ENCODE results near the gene OBSCN. TPM values are rescaled to one million over a fixed set of nuclear protein-coding genes. Genes with fewer than 3 reads are reported as not detected.

Gene OBSCN
- total and polyA plus RNA-seq, 2 experiments from 2014 or later, result 1.1 to 5.2 TPM

- H3K9me2 ChIP-seq (ENCODE audit: insufficient read depth), result no peaks in the 10 kb centered on the region
- in situ Hi-C loops (cut with MboI), result no loop called here
- H2AFZ ChIP-seq, result no peak overlapping the region
- WGBS, 2 experiments (ENCODE audit: low coverage in 1 of 2, low lambda C conversion rate in 2 of 2, missing lambda C conversion rate in 2 of 2), result 50% methylated on average over 4 of the region's 4 CpGs
- H3K36me3 ChIP-seq (ENCODE audit: low read depth), result no peaks in the 10 kb centered on the region
- no peak for TF ChIP-seq EZH2 (IDR thresholded peaks at IDR 0.05; ENCODE audit: insufficient read depth, poor library complexity, severe bottlenecking)
- no peak for TF ChIP-seq EZH2phosphoT487 (IDR thresholded peaks at IDR 0.05; ENCODE audit: insufficient read depth, low read depth)
- no peaks in the 10 kb centered on the region for H3F3A ChIP-seq (ENCODE audit: insufficient read depth)
- H3K4me1 ChIP-seq (ENCODE audit: insufficient read depth), result no peaks in the 10 kb centered on the region
- DNase-seq, result no peak
- H3K27me3 ChIP-seq (replicated peaks; ENCODE audit: insufficient read depth), result no peaks in the 10 kb centered on the region; the same call in 1 of the 2 replicates
- H3K27ac ChIP-seq, result no peak overlapping the region
- no peaks in the 10 kb centered on the region for H4K20me1 ChIP-seq (ENCODE audit: insufficient read depth)
- peaks cover 7% of the 10 kb centered on the region for H3K9me3 ChIP-seq (ENCODE audit: low read depth)
- H3K79me2 ChIP-seq (ENCODE audit: insufficient read depth), result no peaks in the 10 kb centered on the region
- H3K4me2 ChIP-seq (ENCODE audit: unreplicated experiment), result no peak overlapping the region
- H3K4me3 ChIP-seq, result no peak overlapping the region
- no peak overlapping the region for H3K9ac ChIP-seq
These were observed 94.2 kb downstream of the OBSCN start for GRCh38 chr1:228302086-228302485.

GRCh38 chr1:228303596-228303995 is 95.8 kb downstream of the OBSCN start:
- Histone ChIP-seq H4K20me1 (ENCODE audit: insufficient read depth) (no peaks in the 10 kb centered on the region), H3K9me3 (ENCODE audit: low read depth) (peaks cover 7% of the 10 kb centered on the region), H3K36me3 (ENCODE audit: low read depth) (no peaks in the 10 kb centered on the region), H3K4me2 (ENCODE audit: unreplicated experiment) (no peak overlapping the region), H3K9ac (no peak overlapping the region), H3K27ac (no peak overlapping the region), H2AFZ (no peak overlapping the region), H3K79me2 (ENCODE audit: insufficient read depth) (no peaks in the 10 kb centered on the region), H3K9me2 (ENCODE audit: insufficient read depth) (no peaks in the 10 kb centered on the region), H3K27me3 (replicated peaks; ENCODE audit: insufficient read depth) (no peaks in the 10 kb centered on the region; the same call in 1 of the 2 replicates), H3K4me3 (no peak overlapping the region), H3F3A (ENCODE audit: insufficient read depth) (no peaks in the 10 kb centered on the region), H3K4me1 (ENCODE audit: insufficient read depth) (no peaks in the 10 kb centered on the region)
- in situ Hi-C loops (cut with MboI), result no loop called here
- 43 to 55% methylated on average over 9 of the region's 9 CpGs for WGBS, 2 experiments (ENCODE audit: low coverage in 1 of 2, low lambda C conversion rate in 2 of 2, missing lambda C conversion rate in 2 of 2)
- DNase-seq, result no peak
- TF ChIP-seq EZH2phosphoT487 (IDR thresholded peaks at IDR 0.05; ENCODE audit: insufficient read depth, low read depth) (no peak), EZH2 (IDR thresholded peaks at IDR 0.05; ENCODE audit: insufficient read depth, poor library complexity, severe bottlenecking) (no peak)

GRCh38 chr1:228304225-228304624 is 96.4 kb downstream of the OBSCN start:
- no peaks in the 10 kb centered on the region for H3K4me1 ChIP-seq (ENCODE audit: insufficient read depth)
- H3K79me2 ChIP-seq (ENCODE audit: insufficient read depth), result no peaks in the 10 kb centered on the region
- 38 to 40% methylated on average over 8 of the region's 8 CpGs for WGBS, 2 experiments (ENCODE audit: low coverage in 1 of 2, low lambda C conversion rate in 2 of 2, missing lambda C conversion rate in 2 of 2)
- no peaks in the 10 kb centered on the region for H3K36me3 ChIP-seq (ENCODE audit: low read depth)
- TF ChIP-seq EZH2 (IDR thresholded peaks at IDR 0.05; ENCODE audit: insufficient read depth, poor library complexity, severe bottlenecking) (no peak), EZH2phosphoT487 (IDR thresholded peaks at IDR 0.05; ENCODE audit: insufficient read depth, low read depth) (no peak)
- H3F3A ChIP-seq (ENCODE audit: insufficient read depth), result no peaks in the 10 kb centered on the region
- DNase-seq, result no peak
- H3K4me3 ChIP-seq, result no peak overlapping the region
- in situ Hi-C loops (cut with MboI), result no loop called here
- no peak overlapping the region for H2AFZ ChIP-seq
- no peaks in the 10 kb centered on the region for H3K9me2 ChIP-seq (ENCODE audit: insufficient read depth)
- H4K20me1 ChIP-seq (ENCODE audit: insufficient read depth), result no peaks in the 10 kb centered on the region
- H3K9ac ChIP-seq, result no peak overlapping the region
- peaks cover 7% of the 10 kb centered on the region for H3K9me3 ChIP-seq (ENCODE audit: low read depth)
- H3K27me3 ChIP-seq (replicated peaks; ENCODE audit: insufficient read depth), result no peaks in the 10 kb centered on the region; the same call in 1 of the 2 replicates
- no peak overlapping the region for H3K4me2 ChIP-seq (ENCODE audit: unreplicated experiment)
- H3K27ac ChIP-seq, result no peak overlapping the region

- H3K4me2 ChIP-seq (ENCODE audit: unreplicated experiment), result no peak overlapping the region
- H3K36me3 ChIP-seq (ENCODE audit: low read depth), result no peaks in the 10 kb centered on the region
- no peaks in the 10 kb centered on the region for H3K79me2 ChIP-seq (ENCODE audit: insufficient read depth)
- no peak for TF ChIP-seq EZH2 (IDR thresholded peaks at IDR 0.05; ENCODE audit: insufficient read depth, poor library complexity, severe bottlenecking)
- TF ChIP-seq EZH2phosphoT487 (IDR thresholded peaks at IDR 0.05; ENCODE audit: insufficient read depth, low read depth), result no peak
- H3K4me3 ChIP-seq, result no peak overlapping the region
- WGBS, 2 experiments (ENCODE audit: low coverage in 1 of 2, low lambda C conversion rate in 2 of 2, missing lambda C conversion rate in 2 of 2), result 45 to 51% methylated on average over 6 of the region's 6 CpGs
- no peak overlapping the region for H3K9ac ChIP-seq
- no peaks in the 10 kb centered on the region for H4K20me1 ChIP-seq (ENCODE audit: insufficient read depth)
- no peak overlapping the region for H3K27ac ChIP-seq
- no peaks in the 10 kb centered on the region for H3F3A ChIP-seq (ENCODE audit: insufficient read depth)
- H3K9me2 ChIP-seq (ENCODE audit: insufficient read depth), result no peaks in the 10 kb centered on the region
- DNase-seq, result no peak
- H3K9me3 ChIP-seq (ENCODE audit: low read depth), result peaks cover 7% of the 10 kb centered on the region
- in situ Hi-C loops (cut with MboI), result no loop called here
- no peak overlapping the region for H2AFZ ChIP-seq
- no peaks in the 10 kb centered on the region; the same call in 1 of the 2 replicates for H3K27me3 ChIP-seq (replicated peaks; ENCODE audit: insufficient read depth)
- no peaks in the 10 kb centered on the region for H3K4me1 ChIP-seq (ENCODE audit: insufficient read depth)
These were observed 97.0 kb downstream of the OBSCN start for GRCh38 chr1:228304766-228305395.
